Neutrophil (primary cell): ENCODE measurements around the gene EIF2D.

Experiments used
- H3K27ac ChIP-seq: fragments of 200-600 bp; sonication (generic); 2 replicates; pipeline ENCODE4 v1.5.1; 2016; ENCODE audit warnings: mild to moderate bottlenecking, moderate library complexity
- H3K27me3 ChIP-seq: fragments of 200-600 bp; sonication (generic); 2 replicates; pipeline ENCODE4 v1.6.0; 2016; ENCODE audit warnings: mild to moderate bottlenecking
- H3K36me3 ChIP-seq: fragments of 200-600 bp; sonication (generic); 2 replicates; pipeline ENCODE4 v1.5.1; 2017
- H3K4me1 ChIP-seq, 2 experiments: fragments of 200-600 bp in 1 of 2; sonication (generic) in 1 of 2; 1 replicate in 1 of 2; 2 replicates in 1 of 2; pipeline versions ENCODE4 v1.5.1 to v1.6.1; 2013 to 2016; ENCODE audit warnings: low read depth in 1 of 2, low read length in 1 of 2, mild to moderate bottlenecking in 1 of 2, moderate library complexity in 1 of 2; ENCODE audit not compliant: control insufficient read depth in 1 of 2, insufficient read depth in 1 of 2
- H3K4me3 ChIP-seq, 2 experiments: fragments of 200-600 bp in 1 of 2; sonication (generic) in 1 of 2; 1 replicate in 1 of 2; 2 replicates in 1 of 2; pipeline ENCODE4 v1.5.1; 2013 to 2016; ENCODE audit warnings: low read depth in 1 of 2, low read length in 1 of 2, mild to moderate bottlenecking in 1 of 2, moderate library complexity in 1 of 2
- H3K9me3 ChIP-seq: fragments of 200-600 bp; sonication (generic); 2 replicates; pipeline ENCODE4 v1.5.1; 2016
- CTCF ChIP-seq: fragments of 200-600 bp; sonication (generic); IDR thresholded peaks from 2 replicates; pipeline ENCODE4 v1.5.1; 2016; ENCODE audit warnings: antibody characterized with exemption

The EIF2D gene

GRCh38 chr1:206657751-206658150 lies 45.5 kb upstream of the EIF2D start:
- TF ChIP-seq CTCF = no peak
- Histone ChIP-seq H3K4me1 (peaks cover 0 to 11% of the 10 kb centered on the region in 2 experiments), H3K27me3 (peaks cover 20% of the 10 kb centered on the region), H3K9me3 (no peaks in the 10 kb centered on the region), H3K4me3 (no peak overlapping the region), H3K27ac (no peak overlapping the region), H3K36me3 (no peaks in the 10 kb centered on the region)

DNA sequence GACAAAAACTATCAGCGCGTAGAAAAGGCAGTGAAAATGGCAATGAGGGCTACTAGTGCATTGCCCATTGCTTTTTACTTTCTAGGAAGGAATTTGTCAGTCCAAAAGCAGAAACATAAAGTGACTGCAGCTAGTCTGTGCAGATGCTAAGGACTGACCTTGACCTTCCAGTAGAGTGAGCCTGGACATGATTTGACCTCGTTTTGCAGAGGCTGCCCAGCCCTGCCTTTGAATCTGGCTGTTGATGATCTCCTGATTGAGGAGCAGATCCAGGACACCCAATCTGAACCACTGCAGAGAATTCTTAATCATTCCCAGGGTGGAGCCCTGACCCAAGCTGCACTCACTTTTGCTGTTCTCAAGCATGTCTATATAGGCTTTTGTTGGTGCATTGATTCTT lies 44.7 kb upstream of the EIF2D start:
- Histone ChIP-seq H3K9me3 (no peaks in the 10 kb centered on the region), H3K27ac (no peak overlapping the region), H3K36me3 (no peaks in the 10 kb centered on the region), H3K4me1 (peaks cover 0 to 10% of the 10 kb centered on the region in 2 experiments), H3K27me3 (peaks cover 13% of the 10 kb centered on the region), H3K4me3 (no peak overlapping the region)
- TF ChIP-seq CTCF = no peak

DNA sequence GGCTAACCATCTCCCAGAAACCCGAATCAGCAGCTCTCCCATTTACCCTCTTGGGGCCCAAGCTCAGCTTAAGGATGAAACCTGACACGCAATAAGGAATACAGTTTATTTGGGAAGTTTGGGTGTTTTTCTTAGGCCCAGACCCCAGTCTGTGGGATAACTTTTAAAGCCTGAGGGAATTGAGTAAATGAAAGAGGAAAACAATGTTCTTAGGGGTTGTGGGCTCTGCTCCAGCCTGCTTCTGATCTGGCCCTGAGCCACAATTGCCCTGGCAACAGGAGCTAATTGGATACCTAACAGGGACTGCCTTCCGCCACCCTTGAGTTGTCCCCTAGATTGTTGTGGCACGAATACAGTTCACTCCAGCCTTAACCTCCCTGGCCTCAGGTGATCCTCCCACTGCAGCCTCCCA lies 43.2 kb upstream of the EIF2D start:
- no peaks in the 10 kb centered on the region for H3K9me3 ChIP-seq

DNA sequence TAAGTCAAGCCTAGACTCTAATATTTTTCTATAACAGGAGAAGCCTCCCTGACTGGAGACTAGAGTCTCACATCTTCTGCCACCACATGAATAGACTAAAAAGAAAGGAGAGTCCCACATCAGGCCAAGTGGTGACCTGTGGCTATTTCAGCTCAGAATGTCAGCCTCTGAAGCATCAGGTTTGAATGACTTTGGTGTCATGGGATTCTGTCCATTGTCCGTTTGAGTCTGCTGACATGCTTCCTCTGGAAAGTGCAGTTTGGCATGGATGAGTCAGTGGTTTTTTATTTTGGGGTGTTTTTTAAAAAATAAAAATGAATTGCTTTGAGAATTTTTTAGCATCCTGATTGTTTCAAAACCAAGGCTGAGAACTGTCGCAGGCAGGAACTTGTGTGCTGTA lies 42.6 kb upstream of the EIF2D start:
- H3K27ac ChIP-seq = no peak overlapping the region
- H3K4me1 ChIP-seq = peaks cover 0 to 10% of the 10 kb centered on the region in 2 experiments
- no peak overlapping the region for H3K4me3 ChIP-seq
- peaks cover 13% of the 10 kb centered on the region for H3K27me3 ChIP-seq
- no peaks in the 10 kb centered on the region for H3K36me3 ChIP-seq
- no peak for TF ChIP-seq CTCF
- no peaks in the 10 kb centered on the region for H3K9me3 ChIP-seq

More for the DNA sequence above, 43.2 kb upstream of the EIF2D start:
- no peaks in the 10 kb centered on the region for H3K36me3 ChIP-seq
- no peak overlapping the region for H3K4me3 ChIP-seq
- H3K4me1 ChIP-seq = peaks cover 0 to 10% of the 10 kb centered on the region in 2 experiments
- H3K27ac ChIP-seq = no peak overlapping the region
- peaks cover 13% of the 10 kb centered on the region for H3K27me3 ChIP-seq
- no peak for TF ChIP-seq CTCF

GRCh38 chr1:206653715-206654459 lies 41.6 kb upstream of the EIF2D start:
- Histone ChIP-seq H3K27me3 (peaks cover 13% of the 10 kb centered on the region), H3K27ac (no peak overlapping the region), H3K36me3 (no peaks in the 10 kb centered on the region), H3K9me3 (no peaks in the 10 kb centered on the region), H3K4me1 (peaks cover 0 to 10% of the 10 kb centered on the region in 2 experiments), H3K4me3 (no peak overlapping the region)
- no peak for TF ChIP-seq CTCF
